Smooth muscle cell (in vitro differentiated cells): ENCODE data around the gene EBF4. TPM values are rescaled to one million over a fixed set of nuclear protein-coding genes. Genes with fewer than 3 reads are reported as not detected.

Experiments
- DNase-seq: peaks from one replicate; lab custom pipeline; 2025; ENCODE audit not compliant: unreplicated experiment; lab: John Stamatoyannopoulos, UW
- H2AFZ ChIP-seq: fragments of 200-600 bp; sonication (generic); 2 replicates; pipeline ENCODE4 v1.6.0; 2016; ENCODE audit warnings: antibody characterized with exemption, low read depth, mild to moderate bottlenecking
- H3F3A ChIP-seq: fragments of 200-600 bp; sonication (generic); 2 replicates; pipeline ENCODE4 v1.6.0; 2017; ENCODE audit warnings: antibody characterized with exemption, low read depth
- H3K27ac ChIP-seq: fragments of 200-600 bp; sonication (generic); 2 replicates; pipeline ENCODE4 v1.5.1; 2016; ENCODE audit warnings: low read depth, mild to moderate bottlenecking
- H3K27me3 ChIP-seq: fragments of 200-600 bp; sonication (generic); 2 replicates; pipeline ENCODE4 v1.6.1; 2016; ENCODE audit warnings: low read depth, mild to moderate bottlenecking
- H3K36me3 ChIP-seq: fragments of 200-600 bp; sonication (generic); 2 replicates; pipeline ENCODE4 v1.5.1; 2016; ENCODE audit warnings: low read depth
- H3K4me1 ChIP-seq: fragments of 200-600 bp; sonication (generic); 2 replicates; pipeline ENCODE4 v1.5.1; 2016; ENCODE audit warnings: low read depth
- H3K4me2 ChIP-seq: fragments of 200-600 bp; sonication (generic); 2 replicates; pipeline ENCODE4 v1.6.0; 2016; ENCODE audit warnings: mild to moderate bottlenecking
- H3K4me3 ChIP-seq: fragments of 200-600 bp; sonication (generic); 2 replicates; pipeline ENCODE4 v1.5.1; 2016; ENCODE audit warnings: mild to moderate bottlenecking
- H3K79me2 ChIP-seq: fragments of 200-600 bp; sonication (generic); 2 replicates; pipeline ENCODE4 v1.6.0; 2016; ENCODE audit warnings: low read depth, mild to moderate bottlenecking
- H3K9ac ChIP-seq: fragments of 200-600 bp; sonication (generic); 2 replicates; pipeline ENCODE4 v1.6.0; 2016; ENCODE audit warnings: low read depth
- H3K9me3 ChIP-seq: fragments of 200-600 bp; sonication (generic); replicated peaks from 2 replicates; pipeline ENCODE4 v1.5.1; 2016; ENCODE audit warnings: low read depth
- H4K20me1 ChIP-seq: fragments of 200-600 bp; sonication (generic); 2 replicates; pipeline ENCODE4 v1.6.0; 2016; ENCODE audit warnings: low read depth
- WGBS: methylation state at CpG from one replicate; pipeline ENCODE4 v1.1.7; 2016; ENCODE audit warnings: low lambda C conversion rate; 5-methylcytosine and 5-hydroxymethylcytosine counted together
- polyA plus RNA-seq: library from polyadenylated mRNA; unstranded; fragments of >200 nt; fragmentation: Nextera tagmentation; extraction: Ambion mirVana; gene quantifications from 2 replicates; pipeline ENCODE4 v1.2.1, GENCODE V29; 2016
- total RNA-seq: library from RNA; depleted of rRNA; stranded (reverse); fragments of >200 nt; gene quantifications from 2 replicates; pipeline ENCODE4 v1.2.3, GENCODE V29; 2014
- TF ChIP-seq, protein P1 (sequence below): fragments of 200-600 bp; sonication (generic); IDR thresholded peaks from 2 replicates; pipeline ENCODE4 v1.5.1; 2017; ENCODE audit warnings: borderline replicate concordance, mild to moderate bottlenecking, antibody characterized with exemption; ENCODE audit not compliant: insufficient read depth, poor library complexity, severe bottlenecking

Gene EBF4
- total and polyA plus RNA-seq, 2 experiments from 2014 or later: 8.2 to 19.0 TPM

DNA sequence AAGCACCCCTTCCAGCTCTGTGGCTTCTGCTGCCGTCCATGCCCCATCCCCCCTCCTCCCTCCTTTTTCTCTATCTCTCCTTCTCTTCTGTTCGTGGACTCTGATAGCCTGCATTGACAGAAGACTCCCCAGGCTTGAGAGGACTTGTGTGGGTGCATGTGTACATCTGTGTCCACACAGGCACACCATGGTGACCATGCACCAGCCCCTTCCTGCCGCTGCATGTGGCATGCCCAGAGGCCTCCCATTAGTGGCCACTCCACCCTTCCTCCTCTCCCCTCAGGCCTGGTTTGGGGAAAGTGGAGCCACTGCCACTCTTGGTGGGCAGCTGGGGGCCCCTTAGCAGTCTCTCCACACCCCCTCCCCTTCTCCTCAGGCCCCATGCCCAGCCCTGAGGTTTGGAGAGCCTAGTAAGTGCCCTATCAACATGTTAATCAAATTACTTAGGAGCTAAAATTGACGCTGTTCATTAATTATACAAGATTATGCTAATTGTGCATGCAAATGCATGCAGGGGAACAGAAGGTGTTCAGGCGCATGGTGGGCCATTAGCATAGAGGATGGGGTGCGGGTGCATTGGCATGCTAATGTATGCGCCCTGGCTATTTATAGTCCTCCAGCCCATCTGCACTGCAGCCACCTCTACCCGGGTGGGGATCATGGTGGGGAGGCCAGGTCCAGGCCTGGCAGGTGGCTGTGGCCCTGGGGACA is 45.9 kb downstream of the EBF4 start:
- Histone ChIP-seq H3K27ac (no peak overlapping the region), H2AFZ (no peak overlapping the region), H3K4me3 (no peak overlapping the region), H3K36me3 (no peaks in the 10 kb centered on the region), H3K9ac (no peak overlapping the region), H3K27me3 (peaks cover 4% of the 10 kb centered on the region), H3K4me2 (no peak overlapping the region), H3K4me1 (no peaks in the 10 kb centered on the region), H3F3A (no peaks in the 10 kb centered on the region), H3K9me3 (no peaks in the 10 kb centered on the region), H4K20me1 (no peaks in the 10 kb centered on the region), H3K79me2 (no peaks in the 10 kb centered on the region)
- WGBS: 80% methylated on average over 8 of the region's 8 CpGs
- TF ChIP-seq, protein P1, sequence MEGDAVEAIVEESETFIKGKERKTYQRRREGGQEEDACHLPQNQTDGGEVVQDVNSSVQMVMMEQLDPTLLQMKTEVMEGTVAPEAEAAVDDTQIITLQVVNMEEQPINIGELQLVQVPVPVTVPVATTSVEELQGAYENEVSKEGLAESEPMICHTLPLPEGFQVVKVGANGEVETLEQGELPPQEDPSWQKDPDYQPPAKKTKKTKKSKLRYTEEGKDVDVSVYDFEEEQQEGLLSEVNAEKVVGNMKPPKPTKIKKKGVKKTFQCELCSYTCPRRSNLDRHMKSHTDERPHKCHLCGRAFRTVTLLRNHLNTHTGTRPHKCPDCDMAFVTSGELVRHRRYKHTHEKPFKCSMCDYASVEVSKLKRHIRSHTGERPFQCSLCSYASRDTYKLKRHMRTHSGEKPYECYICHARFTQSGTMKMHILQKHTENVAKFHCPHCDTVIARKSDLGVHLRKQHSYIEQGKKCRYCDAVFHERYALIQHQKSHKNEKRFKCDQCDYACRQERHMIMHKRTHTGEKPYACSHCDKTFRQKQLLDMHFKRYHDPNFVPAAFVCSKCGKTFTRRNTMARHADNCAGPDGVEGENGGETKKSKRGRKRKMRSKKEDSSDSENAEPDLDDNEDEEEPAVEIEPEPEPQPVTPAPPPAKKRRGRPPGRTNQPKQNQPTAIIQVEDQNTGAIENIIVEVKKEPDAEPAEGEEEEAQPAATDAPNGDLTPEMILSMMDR: no peak
- no peak for DNase-seq

DNA sequence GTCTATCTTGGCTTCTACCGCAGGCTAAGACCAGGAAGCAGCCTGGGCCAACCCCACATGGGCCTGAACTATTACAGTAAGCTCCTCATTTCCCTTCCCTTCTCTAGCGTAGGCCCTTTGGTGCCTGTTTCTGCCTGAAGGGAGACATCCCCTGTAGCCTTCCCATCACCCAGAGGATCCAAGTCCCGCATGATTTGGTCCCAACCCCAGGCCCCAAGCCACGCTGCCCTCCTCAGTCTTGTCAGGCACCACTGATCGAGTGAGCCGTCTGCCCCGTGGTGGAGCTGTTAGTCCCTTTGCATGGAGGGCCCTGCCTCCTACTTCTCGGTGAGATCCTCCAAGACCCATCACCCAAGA is 46.4 kb downstream of the EBF4 start:
- no peaks in the 10 kb centered on the region for H3K4me1 ChIP-seq
- H3K27me3 ChIP-seq: peaks cover 4% of the 10 kb centered on the region
- H3K9ac ChIP-seq: no peak overlapping the region
- H3K4me3 ChIP-seq: no peak overlapping the region
- H3K36me3 ChIP-seq: no peaks in the 10 kb centered on the region
- H3K9me3 ChIP-seq: no peaks in the 10 kb centered on the region
- no peaks in the 10 kb centered on the region for H3F3A ChIP-seq
- no peak overlapping the region for H3K27ac ChIP-seq
- no peak for DNase-seq
- no peak overlapping the region for H2AFZ ChIP-seq
- H3K79me2 ChIP-seq: no peaks in the 10 kb centered on the region
- H4K20me1 ChIP-seq: no peaks in the 10 kb centered on the region
- no peak overlapping the region for H3K4me2 ChIP-seq
- whole genome bisulfite sequencing: 93% methylated on average over 8 of the region's 8 CpGs
- TF ChIP-seq, protein P1: no peak

DNA sequence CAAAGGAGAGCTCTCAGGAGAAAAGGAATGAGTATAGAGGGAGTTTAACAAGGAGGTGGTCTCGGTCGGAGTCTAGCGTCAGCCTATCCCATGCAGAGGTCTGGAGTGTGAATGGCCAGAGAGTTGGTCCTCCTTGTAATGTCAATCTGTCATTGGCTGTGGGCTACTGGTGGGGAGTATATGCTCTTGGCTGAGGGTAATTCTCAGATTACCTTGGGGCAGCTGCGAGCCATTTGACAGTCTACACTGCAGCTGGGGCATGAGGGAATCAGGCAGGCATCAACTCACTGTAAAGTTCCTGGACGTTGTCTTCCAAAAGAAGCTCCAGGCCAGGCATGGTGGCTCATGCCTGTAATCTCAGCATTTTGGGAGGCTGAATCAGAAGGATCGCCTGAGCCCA is 48.1 kb downstream of the EBF4 start:
- Histone ChIP-seq H3F3A (no peaks in the 10 kb centered on the region), H3K9ac (no peak overlapping the region), H3K4me1 (no peaks in the 10 kb centered on the region), H4K20me1 (no peaks in the 10 kb centered on the region), H3K36me3 (no peaks in the 10 kb centered on the region), H3K9me3 (no peaks in the 10 kb centered on the region), H3K4me3 (no peak overlapping the region), H3K79me2 (no peaks in the 10 kb centered on the region), H3K4me2 (no peak overlapping the region), H3K27ac (no peak overlapping the region), H3K27me3 (peaks cover 14% of the 10 kb centered on the region), H2AFZ (no peak overlapping the region)
- TF ChIP-seq, protein P1: no peak
- WGBS: 82% methylated on average over 6 of the region's 6 CpGs
- DNase-seq: no peak

DNA sequence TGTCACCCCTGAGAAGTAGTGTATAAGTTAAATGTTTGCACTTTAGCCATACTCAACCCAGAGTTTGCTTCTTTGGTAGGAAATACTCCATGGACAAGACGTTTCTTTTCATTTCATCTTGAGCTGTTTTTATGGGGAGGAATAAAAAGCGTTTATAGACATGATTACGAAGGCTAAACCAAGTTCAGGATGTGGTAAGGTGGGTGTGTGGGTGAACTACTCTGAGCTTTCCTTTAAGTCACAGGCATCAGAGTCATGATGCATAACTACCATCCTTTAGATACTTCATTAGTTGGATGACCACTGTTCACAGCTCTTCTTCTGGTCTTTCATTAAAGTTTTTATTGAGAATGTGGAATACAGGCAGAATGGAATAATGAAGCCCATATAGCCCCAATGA is 48.9 kb downstream of the EBF4 start:
- no peaks in the 10 kb centered on the region for H3K36me3 ChIP-seq
- peaks cover 21% of the 10 kb centered on the region for H3K27me3 ChIP-seq
- WGBS: 52% methylated on average over 3 of the region's 3 CpGs
- TF ChIP-seq, protein P1: no peak
- no peak overlapping the region for H3K27ac ChIP-seq
- no peak overlapping the region for H3K9ac ChIP-seq
- no peak overlapping the region for H3K4me3 ChIP-seq
- no peaks in the 10 kb centered on the region for H3K79me2 ChIP-seq
- H3K4me2 ChIP-seq: no peak overlapping the region
- no peak for DNase-seq
- H3K4me1 ChIP-seq: no peaks in the 10 kb centered on the region
- H2AFZ ChIP-seq: no peak overlapping the region
- no peaks in the 10 kb centered on the region for H3K9me3 ChIP-seq
- H4K20me1 ChIP-seq: no peaks in the 10 kb centered on the region
- no peaks in the 10 kb centered on the region for H3F3A ChIP-seq
